Lung (tissue), 12 donors: ENCODE results near the gene LIX1. TPM values are rescaled to one million over a fixed set of nuclear protein-coding genes. Genes with fewer than 3 reads are reported as not detected.
A peak's percentile ranks its signal among the peaks of the same experiment; 100 is the strongest.
"Not testable (repeated sequence)": the region's sequence is repeated elsewhere in the genome, so short reads cannot be mapped to it uniquely, and the experiment has no call there.

ENCODE experiments used
- ATAC-seq: fragments of 200-7000 bp; cut with Tn5 transposase; one replicate; pipeline ENCODE4 v1.9.1; 2020; ENCODE audit warnings: moderate number of reproducible peaks; ENCODE audit not compliant: insufficient read depth, low FRiP score
- DNase-seq, 3 donors: peaks; one replicate each; pipeline ENCODE4 v3.0.0-alpha.2; 2013 to 2017
- H3K27ac ChIP-seq, 2 donors: one replicate each; pipeline ENCODE4 v1.5.1; 2013; ENCODE audit warnings: mild to moderate bottlenecking in 2 of 2, moderate library complexity in 2 of 2, control low read depth in 1 of 2, inconsistent platforms in 1 of 2, low read depth in 1 of 2, low read length in 1 of 2
- H3K27me3 ChIP-seq, 3 donors: one replicate each; pipeline ENCODE4 v1.5.1; 2013; ENCODE audit warnings: low read length in 2 of 3; ENCODE audit not compliant: control insufficient read depth in 3 of 3, insufficient read depth in 3 of 3
- H3K36me3 ChIP-seq, 4 donors: one replicate each; pipeline ENCODE4 v1.5.1; 2013; ENCODE audit warnings: low read length in 4 of 4, mild to moderate bottlenecking in 1 of 4, moderate library complexity in 1 of 4; ENCODE audit not compliant: control insufficient read depth in 4 of 4, insufficient read depth in 4 of 4
- H3K4me1 ChIP-seq, 5 donors: one replicate each; pipeline ENCODE4 v1.5.1; 2013; ENCODE audit warnings: low read length in 5 of 5, mild to moderate bottlenecking in 2 of 5, moderate library complexity in 1 of 5; ENCODE audit not compliant: control insufficient read depth in 5 of 5, insufficient read depth in 5 of 5
- H3K4me3 ChIP-seq: one replicate; pipeline ENCODE4 v1.5.1; 2013; ENCODE audit warnings: mild to moderate bottlenecking, control low read depth, moderate library complexity
- H3K9ac ChIP-seq, 2 donors: one replicate each; pipeline ENCODE4 v1.5.1; 2013; ENCODE audit warnings: low read length in 2 of 2, control low read depth in 1 of 2; ENCODE audit not compliant: insufficient read depth in 1 of 2
- H3K9me3 ChIP-seq, 4 donors: one replicate each; pipeline ENCODE4 v1.5.1; 2013; ENCODE audit warnings: low read length in 3 of 4, mild to moderate bottlenecking in 1 of 4, moderate library complexity in 1 of 4; ENCODE audit not compliant: control insufficient read depth in 4 of 4, insufficient read depth in 3 of 4
- whole genome bisulfite sequencing, 2 donors: extraction: QIAGEN DNeasy Blood & Tissue Kit; methylation state at CpG; one replicate each; pipeline ENCODE4 v1.1.7; 2013; 5-methylcytosine and 5-hydroxymethylcytosine counted together
- polyA plus RNA-seq, 2 donors: library from polyadenylated mRNA; stranded (reverse); fragments of 200-250 nt; gene quantifications; one replicate each; pipeline ENCODE4 v1.2.1, GENCODE V29; 2013
- total RNA-seq, 2 donors: library from RNA; depleted of rRNA in 1 of 2; stranded (reverse); fragments of >200 nt in 1 of 2; gene quantifications; one replicate each; pipeline ENCODE4 v1.2.1, GENCODE V29; 2014 to 2021
- TF ChIP-seq, protein P1 (sequence below): IDR thresholded peaks from 2 replicates; pipeline ENCODE4 v1.5.1; 2012; ENCODE audit warnings: mild to moderate bottlenecking; ENCODE audit errors: control extremely low read depth, extremely low read depth
- donor health status: control.
- donor health status: control.
- donor health status: Bipolar disorder and iron deficiency.
- donor health status: healthy.
- donor health status: DM: yes; HTN: yes; CAD: no.

Gene LIX1
- total and polyA plus RNA-seq, 4 donors, result 0.11 TPM; not detected in 3

DNA sequence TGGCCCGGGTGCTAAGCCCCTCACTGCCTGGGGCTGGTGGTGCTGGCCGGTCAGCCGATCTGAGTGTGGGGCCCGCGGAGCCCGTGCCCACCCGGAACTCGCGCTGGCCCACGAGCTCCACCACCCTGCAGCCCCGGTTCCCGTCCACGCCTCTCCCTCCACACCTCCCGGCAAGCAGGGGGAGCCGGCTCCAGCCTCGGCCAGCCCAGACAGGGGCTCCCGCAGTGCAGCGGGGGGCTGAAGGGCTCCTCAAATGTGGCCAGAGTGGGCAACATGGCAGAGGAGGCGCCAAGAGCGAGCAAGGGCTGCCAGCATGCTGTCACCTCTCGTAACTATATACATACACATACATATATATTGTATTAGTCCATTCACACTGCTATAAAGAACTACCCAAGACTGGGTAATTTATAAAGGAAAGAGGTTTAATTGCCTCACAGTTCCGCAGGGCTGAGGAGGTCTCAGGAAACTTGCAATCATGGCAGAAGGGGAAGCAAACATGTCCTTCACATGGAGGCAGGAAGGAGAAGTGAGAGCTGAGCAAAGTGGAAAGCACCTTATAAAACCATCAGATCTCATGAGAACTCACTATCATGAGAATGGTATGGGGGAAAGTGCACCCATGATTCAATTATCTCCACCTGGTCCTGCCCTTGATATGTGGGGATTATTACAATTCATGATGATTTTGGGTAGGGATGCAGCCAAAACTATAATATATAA, 56.8 kb downstream of the LIX1 start:
- Histone ChIP-seq H3K27me3 (no peaks in the 10 kb centered on the region), H3K4me3 (no peak overlapping the region), H3K36me3 (no peaks in the 10 kb centered on the region), H3K27ac (no peak overlapping the region), H3K9ac (no peak overlapping the region), H3K9me3 (no peaks in the 10 kb centered on the region), H3K4me1 (peaks cover 0 to 18% (median 0%) of the 10 kb centered on the region in 5 donors)
- WGBS, 2 donors, result 87 to 96% methylated on average over 22 of the region's 22 CpGs
- DNase-seq, result no peak
- TF ChIP-seq, protein P1, sequence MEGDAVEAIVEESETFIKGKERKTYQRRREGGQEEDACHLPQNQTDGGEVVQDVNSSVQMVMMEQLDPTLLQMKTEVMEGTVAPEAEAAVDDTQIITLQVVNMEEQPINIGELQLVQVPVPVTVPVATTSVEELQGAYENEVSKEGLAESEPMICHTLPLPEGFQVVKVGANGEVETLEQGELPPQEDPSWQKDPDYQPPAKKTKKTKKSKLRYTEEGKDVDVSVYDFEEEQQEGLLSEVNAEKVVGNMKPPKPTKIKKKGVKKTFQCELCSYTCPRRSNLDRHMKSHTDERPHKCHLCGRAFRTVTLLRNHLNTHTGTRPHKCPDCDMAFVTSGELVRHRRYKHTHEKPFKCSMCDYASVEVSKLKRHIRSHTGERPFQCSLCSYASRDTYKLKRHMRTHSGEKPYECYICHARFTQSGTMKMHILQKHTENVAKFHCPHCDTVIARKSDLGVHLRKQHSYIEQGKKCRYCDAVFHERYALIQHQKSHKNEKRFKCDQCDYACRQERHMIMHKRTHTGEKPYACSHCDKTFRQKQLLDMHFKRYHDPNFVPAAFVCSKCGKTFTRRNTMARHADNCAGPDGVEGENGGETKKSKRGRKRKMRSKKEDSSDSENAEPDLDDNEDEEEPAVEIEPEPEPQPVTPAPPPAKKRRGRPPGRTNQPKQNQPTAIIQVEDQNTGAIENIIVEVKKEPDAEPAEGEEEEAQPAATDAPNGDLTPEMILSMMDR, result no peak
- no peak for ATAC-seq

DNA sequence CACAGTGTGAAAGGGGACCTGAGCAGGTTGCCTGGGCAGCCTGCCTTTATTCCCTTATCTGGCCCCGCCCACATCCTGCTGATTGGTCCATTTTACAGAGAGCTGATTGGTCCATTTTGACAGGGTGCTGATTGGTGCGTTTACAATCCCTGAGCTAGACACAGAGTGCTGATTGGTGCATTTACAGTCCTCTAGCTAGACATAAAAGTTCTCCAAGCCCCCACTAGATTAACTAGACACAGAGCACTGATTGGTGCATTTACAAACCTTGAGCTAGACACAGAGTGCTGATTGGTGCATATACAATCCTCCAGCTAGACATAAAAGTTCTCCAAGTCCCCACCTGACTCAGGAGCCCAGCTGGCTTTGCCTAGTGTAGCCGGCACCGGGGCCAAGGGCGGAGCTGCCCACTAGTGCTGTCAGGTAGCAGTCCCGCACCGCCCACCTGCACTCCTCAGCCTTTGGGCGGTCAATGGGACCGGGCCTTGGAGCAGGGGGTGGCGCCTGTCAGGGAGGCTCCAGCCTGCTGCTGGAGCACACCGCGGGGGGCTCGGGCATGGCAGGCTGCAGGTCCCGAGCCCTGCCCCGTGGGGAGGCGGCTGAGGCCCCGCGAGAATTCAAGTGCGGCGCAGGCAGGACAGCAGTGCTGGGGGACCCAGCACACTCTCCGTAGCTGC, 57.5 kb downstream of the LIX1 start:
- not testable (repeated sequence) for DNase-seq, H3K36me3 ChIP-seq, H3K27me3 ChIP-seq, H3K9ac ChIP-seq, H3K4me3 ChIP-seq, ATAC-seq, H3K27ac ChIP-seq, H3K9me3 ChIP-seq
- H3K4me1 ChIP-seq, result peaks cover 0 to 18% (median 0%) of the 10 kb centered on the region in 5 donors
- WGBS, 2 donors, result 95 to 97% methylated on average over 21 of the region's 21 CpGs

DNA sequence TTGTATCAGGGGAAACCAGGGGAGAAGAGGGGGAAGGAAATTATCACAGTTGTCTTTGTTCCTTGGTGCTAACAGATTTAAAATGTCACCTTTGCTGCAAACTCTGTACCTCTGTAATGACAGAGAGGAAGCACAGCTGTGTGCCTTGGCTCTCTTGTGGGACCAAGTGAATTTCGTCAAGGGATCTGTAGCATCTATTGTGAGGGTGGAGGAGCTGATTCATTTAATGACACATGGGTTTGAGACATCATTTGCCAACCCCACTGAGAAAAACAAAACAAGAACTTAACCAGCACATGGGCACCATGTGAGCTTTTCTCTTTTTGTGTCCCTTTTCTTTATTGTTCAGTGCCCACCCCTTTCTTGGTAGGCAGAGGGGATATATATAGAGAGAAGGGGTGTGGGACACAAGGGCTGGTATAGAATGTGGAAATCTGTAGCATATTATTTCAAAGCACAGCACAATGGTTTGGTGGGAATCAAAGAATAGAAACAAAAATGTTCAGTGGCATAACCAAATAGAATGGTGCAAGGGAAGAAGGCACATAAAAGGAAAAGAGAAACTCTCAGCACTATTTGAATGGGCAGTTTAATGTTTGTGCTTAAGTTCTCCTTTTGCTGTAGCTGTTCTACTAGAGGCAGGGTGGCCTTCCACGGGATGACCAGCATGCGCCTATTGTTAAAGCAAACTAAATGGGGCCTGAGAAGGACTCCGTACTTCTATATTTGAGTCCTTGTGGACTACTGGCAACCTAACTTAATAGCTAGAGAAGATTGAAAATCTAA, 63.3 kb downstream of the LIX1 start:
- H3K27ac ChIP-seq, result no peak overlapping the region
- 75 to 86% methylated on average over 4 of the region's 4 CpGs for WGBS, 2 donors
- ATAC-seq, result no peak

More for the DNA sequence above, 63.3 kb downstream of the LIX1 start:
- peak in 1 of 3 donors; percentile 11 for DNase-seq
- H3K4me1 ChIP-seq, result peaks cover 0 to 8% (median 0%) of the 10 kb centered on the region in 5 donors
- H3K9ac ChIP-seq, result no peak overlapping the region
- no peaks in the 10 kb centered on the region for H3K9me3 ChIP-seq
- TF ChIP-seq, protein P1, result no peak
- H3K27me3 ChIP-seq, result no peaks in the 10 kb centered on the region
- H3K4me3 ChIP-seq, result no peak overlapping the region
- no peaks in the 10 kb centered on the region for H3K36me3 ChIP-seq
